ENCODE data around the gene TOX2.

DNA sequence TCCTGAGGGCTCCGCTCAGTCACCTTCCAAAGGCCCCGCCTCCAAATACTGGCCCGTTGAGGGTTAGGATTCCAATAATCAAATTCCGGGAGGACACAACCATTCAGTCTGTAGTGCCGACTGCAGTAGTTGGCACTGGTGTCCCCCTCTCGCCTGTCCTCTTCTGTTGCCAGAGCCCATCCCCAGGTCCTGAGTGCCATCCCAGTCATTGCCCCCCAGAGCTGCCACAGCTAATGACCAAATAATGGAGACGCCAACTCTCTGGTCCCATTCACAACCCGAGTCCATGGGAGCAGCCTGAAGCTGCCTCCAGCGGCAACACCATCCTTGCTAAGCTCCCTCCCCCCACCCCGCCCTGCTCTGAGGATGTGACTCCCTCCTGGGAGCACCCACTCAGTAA is 156.4 kb downstream of the TOX2 start:
- TF ChIP-seq, protein P1, sequence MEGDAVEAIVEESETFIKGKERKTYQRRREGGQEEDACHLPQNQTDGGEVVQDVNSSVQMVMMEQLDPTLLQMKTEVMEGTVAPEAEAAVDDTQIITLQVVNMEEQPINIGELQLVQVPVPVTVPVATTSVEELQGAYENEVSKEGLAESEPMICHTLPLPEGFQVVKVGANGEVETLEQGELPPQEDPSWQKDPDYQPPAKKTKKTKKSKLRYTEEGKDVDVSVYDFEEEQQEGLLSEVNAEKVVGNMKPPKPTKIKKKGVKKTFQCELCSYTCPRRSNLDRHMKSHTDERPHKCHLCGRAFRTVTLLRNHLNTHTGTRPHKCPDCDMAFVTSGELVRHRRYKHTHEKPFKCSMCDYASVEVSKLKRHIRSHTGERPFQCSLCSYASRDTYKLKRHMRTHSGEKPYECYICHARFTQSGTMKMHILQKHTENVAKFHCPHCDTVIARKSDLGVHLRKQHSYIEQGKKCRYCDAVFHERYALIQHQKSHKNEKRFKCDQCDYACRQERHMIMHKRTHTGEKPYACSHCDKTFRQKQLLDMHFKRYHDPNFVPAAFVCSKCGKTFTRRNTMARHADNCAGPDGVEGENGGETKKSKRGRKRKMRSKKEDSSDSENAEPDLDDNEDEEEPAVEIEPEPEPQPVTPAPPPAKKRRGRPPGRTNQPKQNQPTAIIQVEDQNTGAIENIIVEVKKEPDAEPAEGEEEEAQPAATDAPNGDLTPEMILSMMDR (IDR thresholded peaks at IDR 0.05) = no peak
- no peak for TF ChIP-seq POLR2A (IDR thresholded peaks at IDR 0.05)

All from thyroid gland (tissue), 4 donors.